Measurements from ENCODE around the gene CIITA.
A peak's percentile ranks its signal among the peaks of the same experiment; 100 is the strongest.
"Not testable (repeated sequence)": the region's sequence is repeated elsewhere in the genome, so short reads cannot be mapped to it uniquely, and the experiment has no call there.

Gene CIITA

DNA sequence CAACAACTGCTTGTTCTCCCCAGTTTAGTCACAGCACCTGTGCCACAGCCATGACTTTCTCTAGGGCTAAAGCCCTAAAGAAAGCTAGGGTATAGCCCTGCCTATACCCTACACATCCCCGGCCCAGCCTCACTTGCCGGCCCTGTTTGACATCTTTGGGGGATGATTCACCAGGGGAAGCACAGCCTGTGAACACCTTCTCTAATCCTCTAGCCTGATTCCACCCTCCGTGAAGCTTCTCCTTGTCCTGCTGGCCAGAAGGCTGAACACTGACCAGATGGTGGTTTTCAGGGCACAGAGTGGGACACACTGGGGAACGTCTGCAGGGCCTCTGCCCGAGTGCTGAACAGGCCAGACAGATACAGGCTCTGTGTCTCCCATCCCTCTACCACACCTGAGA lies 73.4 kb downstream of the CIITA start:
- no peak for DNase-seq (ENCODE audit: low spot score)

DNA sequence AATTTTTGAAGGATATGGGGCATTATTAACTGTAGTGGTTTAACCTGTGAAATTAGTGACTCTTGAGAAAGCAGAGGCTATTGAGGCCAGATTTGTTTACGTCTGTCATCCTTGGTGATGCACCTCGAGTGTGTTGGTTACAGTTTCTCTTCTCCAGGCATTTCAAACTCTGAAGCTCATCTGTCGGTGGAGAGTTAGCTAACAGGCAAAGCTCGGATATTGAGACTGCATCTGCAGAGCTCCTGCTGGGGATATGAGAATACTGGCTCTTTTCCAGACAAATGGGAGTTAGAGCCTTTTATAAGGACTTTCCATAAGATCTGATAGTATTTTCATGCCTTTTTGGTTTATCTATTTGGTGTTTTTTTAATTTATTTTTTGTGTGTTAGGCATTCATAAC lies 74.0 kb downstream of the CIITA start:
- DNase-seq (ENCODE audit: low spot score), result no peak

DNA sequence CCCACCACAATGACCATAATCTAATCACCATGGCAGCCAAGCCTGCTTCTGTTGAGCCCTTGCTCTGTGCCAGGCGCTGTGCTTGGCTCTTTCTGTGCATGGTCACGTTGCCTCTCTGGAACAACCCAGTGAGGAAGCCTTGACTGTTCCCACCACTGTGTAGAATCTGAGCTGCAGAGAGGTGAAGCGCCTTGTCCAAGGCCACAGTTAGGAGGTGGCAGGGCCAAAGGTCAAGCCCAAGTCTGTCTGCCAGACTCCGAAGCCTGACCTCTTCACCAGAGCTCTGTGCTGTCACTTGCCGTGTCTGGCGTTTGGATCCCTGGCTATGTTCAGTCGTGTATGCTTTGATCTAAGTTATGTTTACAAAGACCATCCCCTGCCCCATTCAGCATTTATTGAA lies 77.9 kb downstream of the CIITA start:
- DNase-seq (ENCODE audit: low spot score), result no peak

DNA sequence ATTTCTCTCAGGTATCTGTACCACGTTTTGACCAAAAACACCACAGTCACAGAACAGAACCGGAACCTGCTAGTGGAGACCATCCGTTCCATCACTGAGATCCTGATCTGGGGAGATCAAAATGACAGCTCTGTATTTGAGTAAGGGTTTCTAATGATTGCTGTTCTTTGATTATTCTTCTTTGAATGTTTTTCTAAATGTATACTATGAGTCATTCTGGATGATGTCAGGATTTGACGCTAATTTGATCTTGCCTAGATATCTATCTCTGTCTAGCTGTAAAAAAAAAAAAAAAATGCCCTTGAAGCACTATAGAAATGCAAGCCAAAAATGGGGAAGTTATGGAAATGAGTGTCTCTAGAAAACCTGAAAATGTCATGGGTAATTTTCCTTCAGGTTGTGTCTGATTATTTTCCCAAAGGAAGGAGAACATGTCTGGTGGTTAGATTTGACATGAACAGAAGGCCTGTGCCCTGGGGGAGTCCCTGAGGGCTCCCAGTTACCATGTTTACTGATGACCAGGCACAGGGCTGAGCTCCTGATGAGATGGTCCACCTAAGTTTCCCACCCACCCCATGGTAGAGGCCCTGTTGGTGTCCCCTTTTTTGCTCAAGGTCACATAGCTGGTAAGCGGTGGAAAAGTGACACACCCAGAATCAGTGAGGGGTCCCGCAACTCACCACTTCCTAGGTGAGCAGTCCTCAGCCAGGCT lies 80.9 kb downstream of the CIITA start:
- DNase-seq (ENCODE audit: low spot score), result no peak

DNA sequence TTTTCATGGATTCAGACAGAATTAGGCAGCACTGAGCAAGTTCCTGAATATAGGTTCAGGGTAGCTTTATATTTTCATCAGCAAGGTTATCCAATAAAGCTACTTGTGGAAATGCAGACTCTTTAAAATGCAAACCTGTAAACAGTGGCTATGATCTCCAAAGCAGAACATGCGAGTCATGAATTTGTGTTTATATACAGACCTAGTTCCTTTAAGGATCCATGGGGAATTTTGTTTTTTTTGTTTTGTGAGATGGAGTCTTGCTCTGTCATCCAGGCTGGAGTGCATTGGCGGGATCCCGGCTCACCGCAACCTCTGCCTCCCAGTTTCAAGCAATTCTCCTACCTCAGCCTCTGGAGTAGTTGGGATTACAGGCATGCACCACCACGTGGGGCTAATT lies 82.2 kb downstream of the CIITA start:
- DNase-seq (ENCODE audit: low spot score), result no peak

DNA sequence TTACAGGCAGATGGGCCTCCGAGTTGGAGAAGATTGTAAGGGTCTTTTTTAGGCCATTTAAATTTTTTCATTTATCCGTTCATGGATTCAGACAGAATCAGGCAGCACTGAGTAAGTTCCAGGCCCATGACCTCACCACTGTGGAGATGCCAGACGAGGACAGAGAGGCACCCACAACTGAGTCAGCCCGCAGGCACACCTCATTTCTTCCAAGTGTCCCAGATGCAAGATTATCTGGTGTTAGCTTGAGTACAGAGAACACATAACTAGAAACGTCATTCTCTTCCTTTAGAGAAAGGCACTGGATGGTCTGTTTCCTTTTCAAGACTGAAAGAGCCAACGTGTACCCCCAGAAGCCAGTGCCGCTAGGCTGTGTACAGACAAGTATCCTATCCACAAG lies 84.2 kb downstream of the CIITA start:
- DNase-seq (ENCODE audit: low spot score), result peak; percentile 92

DNA sequence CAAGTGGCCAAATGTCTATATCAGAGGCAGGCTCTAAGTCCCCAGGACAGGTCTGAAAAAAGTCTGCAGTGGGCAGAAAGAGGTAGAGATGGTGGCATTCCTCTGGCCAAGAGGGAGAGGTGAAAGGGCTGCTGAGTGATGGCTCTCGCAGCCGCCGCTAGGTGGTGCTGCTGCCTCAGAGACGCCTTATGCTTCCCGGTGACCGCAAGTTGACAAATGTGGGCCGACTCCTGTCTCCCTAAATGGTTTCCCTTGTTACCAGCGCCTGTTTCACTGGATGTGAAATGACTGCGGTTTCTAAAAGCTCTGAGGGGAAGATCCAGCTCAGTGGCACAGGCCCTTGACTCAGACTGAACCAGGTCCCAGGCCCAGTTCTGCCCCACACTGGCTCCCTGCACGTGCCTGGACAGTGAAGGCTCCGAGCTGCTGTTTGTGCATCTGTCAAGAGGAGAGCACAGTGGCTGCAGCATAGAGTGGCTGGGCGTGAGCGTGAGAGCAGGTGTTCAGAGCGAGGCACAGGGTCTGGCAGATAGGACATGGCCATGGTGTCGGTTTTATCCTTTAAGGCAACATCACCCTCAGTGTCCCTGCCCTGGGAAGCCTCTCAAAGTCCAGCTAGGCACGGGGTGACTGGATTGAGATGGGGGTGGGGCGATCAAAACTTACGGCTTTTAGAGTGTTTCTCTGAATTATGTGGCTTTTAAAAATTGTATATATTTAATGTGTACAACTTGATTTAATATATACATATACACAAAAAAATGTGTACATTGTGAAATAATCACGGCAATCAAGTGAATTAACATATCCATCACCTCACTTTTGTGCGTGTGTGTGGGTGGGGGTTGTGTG lies 87.3 kb downstream of the CIITA start:
- peak; percentile 90 for DNase-seq (ENCODE audit: low spot score)

DNA sequence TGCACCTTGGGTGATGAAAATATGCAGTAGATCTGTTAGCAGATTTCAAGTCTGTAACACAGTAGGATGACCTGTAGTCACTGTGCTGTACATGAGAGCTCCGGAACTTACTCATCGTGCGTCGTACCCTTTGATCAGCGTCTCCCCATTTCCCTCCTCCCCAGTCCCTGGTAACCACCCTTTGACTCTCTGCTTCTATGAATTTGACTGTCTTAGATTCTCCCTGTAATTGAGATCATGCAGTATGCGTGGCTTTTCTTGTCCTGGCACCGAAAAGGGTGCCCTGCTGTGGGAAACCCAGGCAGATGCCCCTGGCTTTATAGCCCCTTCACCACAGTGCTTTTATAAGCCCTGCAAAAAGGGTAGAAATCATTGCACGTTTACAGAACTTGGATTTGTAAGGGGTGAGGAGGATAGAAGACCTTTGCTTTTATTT lies 87.9 kb downstream of the CIITA start:
- DNase-seq (ENCODE audit: low spot score), result no peak

DNA sequence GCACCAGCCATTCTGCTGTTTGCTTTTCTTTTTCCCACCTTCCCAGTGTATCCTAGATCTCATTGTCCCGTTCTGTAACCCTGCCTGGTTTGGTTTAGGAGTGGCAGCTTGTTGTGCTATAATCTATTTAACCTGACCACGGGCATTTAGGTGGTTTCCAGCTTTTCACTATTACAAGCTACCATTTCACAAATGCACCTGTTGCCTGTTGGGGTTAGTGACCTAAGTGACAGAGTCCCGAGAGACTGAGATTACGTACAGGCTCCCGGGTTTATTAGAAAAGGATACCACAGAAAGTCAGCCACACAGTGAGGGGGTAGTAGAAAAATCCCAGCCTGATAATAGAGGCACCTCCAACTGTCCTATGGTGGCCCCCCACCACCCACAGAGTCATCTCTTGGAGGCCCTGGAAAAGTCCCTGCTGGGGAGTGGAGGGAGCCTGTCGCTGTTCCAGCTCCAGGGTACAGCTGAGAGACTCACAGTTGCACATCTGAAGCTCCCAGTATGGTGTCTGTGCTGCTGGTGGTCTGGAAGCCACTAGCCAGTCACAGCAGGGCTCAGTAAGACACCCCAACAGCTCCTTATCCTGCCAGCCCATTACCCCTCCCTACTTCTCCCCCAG lies 88.5 kb downstream of the CIITA start:
- DNase-seq (ENCODE audit: low spot score), result no peak

DNA sequence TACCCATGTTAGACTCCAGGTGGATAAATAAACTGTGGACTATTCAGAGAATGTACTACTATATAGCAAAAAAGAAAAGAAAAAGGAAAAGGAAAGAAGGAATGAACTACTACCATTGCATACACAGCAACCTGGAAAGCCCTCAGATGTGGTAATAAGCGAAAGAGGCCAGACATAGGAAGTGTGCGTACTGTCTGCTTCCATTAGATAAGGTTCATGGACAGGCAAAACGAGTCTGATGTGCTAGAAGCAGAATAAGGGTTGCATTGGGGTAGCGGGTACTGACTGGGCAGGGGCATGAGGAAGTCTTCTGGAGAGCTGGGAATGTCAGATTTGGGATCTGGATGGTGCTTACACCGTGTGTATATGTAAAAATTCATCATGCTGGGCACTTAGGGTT lies 89.1 kb downstream of the CIITA start:
- no peak for DNase-seq (ENCODE audit: low spot score)

DNA sequence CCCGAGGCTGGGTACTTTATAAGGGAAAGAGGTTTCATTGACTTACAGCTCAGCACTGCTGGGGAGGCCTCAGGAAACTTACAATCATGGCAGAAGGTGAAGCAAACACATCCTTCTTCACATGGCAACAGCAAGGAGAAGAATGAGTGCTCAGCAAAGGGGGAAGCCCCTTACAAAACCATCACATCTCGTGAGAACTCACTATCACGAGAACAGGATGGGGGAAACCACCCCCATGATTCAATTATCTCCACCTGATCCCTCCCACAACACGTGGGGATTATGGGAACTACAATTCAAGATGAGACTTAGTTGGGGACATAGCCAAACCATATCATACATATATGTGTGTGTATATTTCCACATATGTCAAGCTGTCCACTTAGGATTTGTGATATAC lies 89.6 kb downstream of the CIITA start:
- not testable (repeated sequence) for DNase-seq (ENCODE audit: low spot score)

DNA sequence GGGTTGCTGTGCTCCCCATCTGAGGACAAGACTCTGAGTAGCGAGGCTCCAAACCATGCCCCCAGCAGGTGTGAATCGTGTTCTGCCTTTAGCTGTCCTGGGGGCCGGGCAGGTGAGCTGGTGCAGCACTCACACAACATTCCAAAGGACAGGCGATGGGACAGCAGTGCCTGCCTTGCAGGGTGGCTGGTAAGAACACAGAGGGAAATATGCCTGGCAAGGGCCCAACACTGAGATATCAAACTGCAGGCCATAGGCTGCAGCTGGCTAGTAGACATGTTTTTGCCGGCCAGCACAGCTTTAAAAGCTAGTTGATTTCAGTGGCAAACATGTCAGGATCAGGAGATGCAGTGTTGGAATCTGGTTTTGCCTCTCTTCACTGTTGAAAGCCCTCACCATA lies 91.0 kb downstream of the CIITA start:
- no peak for DNase-seq (ENCODE audit: low spot score)

DNA sequence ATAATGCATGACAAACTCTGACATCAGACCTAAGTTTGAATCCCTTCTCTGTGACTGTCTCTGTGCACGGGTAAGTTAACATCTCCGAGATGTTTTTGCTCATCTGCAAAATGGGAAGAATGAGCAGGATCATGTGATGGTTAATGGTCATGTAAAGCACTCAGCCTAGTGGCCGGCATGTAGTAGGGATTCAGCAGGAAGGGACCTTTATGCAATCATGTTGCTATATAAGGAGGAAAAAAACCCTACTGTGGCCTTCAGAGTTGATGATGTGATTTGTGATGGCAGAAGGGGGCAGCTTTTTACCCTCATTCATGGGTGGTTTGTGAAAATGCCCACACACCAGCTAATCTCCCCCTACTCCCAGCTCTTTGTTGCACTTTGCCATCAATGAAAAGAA lies 91.5 kb downstream of the CIITA start:
- no peak for DNase-seq (ENCODE audit: low spot score)

DNA sequence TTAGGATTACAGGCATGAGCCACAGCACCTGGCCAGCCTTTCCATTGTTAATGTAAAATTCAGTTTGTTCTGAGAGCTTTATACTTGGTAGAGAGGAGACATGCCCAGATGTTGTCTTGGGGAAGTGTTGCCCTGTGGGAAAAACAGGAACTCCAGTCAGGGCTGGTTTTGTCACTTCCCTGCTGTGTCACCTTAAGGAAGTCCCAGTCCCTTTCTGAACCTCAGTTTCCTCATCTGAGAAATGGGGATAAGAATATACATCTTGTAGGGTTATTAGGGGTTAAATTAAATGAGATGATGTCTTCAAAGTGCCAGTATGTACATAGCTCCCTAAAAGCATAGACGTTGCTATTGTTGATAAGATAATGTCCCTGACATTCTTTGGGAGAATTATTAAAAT lies 92.6 kb downstream of the CIITA start:
- DNase-seq (ENCODE audit: low spot score), result no peak

DNA sequence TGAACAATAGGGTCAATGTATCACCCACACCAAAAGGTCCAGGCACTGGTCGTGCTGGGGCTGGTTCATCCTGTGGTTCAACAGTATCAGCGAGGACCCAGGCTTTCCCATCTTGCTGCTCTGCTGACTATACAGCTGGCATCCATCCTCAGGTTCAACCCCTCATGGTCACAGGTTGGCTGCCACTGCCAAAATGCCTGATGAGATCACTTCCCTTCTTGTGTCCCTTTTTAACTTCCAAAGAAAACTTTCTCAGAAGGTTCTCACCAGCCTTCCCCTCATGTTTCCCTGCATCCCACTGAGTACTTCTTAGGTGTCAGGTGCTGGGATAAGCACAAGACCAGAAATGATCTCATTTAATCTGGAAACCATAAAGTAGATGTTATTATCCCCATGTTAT lies 93.1 kb downstream of the CIITA start:
- no peak for DNase-seq (ENCODE audit: low spot score)

DNA sequence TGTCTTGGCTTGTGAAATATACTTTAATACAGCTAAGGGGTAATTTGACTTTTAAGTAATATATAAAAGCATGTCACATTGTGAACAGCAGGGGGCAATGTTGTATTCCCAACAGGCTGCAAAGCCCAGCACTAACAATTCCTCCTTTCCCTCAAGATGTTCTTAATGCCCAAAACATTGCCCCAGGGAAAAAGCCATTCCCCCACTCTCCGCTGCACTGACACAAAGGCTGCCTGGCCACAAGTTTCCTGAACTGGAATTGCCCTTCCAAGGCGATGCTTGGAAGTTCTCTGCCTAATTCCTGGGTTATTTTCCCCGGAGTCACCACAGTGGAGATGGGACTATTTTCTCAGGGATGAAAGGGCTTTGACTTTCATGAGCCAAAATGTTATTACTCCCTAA lies 94.6 kb downstream of the CIITA start:
- DNase-seq (ENCODE audit: low spot score), result peak; percentile 86

DNA sequence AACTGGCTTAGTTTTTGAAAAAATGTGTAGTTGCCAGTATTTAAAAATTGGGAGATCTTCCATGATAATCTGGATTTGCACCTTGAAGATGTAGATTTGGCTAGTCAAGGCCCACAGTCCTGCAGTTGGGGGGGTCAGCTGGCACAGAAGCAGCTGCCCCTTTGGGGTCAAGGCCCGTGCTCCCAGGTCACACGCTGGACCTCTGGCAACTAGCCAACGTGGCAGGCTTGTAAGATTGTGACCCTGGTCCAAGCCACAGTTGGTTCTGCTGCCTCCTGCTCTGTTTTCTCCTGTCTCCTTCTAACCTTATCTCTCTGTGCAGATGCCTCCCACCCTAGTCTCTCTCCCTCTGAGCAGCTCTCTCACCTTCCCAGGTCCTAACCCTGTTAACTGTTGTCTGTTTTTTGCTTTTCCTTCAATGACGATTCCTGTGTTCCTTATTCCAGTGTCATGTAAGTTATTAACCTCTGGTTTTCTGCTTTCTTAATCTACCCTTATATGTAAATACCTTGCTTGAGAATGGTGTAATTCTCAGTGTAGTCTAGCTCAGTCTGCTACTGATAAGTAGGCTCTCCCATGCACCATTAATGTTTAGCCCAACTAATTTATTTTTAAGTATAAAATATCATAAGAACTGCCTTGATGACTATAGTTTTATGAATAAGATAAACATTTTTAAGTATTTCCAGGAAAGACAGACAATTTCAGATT lies 95.3 kb downstream of the CIITA start:
- DNase-seq (ENCODE audit: low spot score), result no peak

DNA sequence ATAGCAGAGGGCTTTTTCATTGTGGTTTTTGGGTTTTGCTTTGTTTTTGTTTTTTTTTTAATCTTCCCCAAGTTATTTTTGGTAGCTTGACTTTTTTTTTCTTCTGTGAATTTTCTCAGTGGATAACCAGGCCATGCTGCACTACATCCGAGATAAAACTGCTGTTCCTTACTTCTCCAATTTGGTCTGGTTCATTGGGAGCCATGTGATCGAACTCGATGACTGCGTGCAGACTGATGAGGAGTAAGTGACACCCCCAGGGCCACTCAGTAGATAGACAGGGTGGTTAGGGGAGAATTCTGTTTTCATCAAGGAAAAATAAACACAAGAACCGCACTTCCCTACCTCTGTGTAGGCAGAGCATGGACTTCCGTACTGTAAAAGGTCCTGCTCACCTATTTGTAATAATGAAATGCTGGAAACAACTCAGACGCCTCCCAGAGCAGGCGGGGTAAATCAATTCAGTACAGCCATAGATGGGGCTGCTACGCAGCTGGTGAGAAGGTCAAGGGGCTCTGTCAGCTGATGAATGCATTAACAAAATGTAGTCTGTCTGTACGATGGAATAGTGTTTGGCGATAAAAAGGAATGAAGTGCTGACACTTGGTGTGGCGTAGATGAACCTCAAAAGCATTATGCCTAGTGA lies 95.9 kb downstream of the CIITA start:
- no peak for DNase-seq (ENCODE audit: low spot score)

DNA sequence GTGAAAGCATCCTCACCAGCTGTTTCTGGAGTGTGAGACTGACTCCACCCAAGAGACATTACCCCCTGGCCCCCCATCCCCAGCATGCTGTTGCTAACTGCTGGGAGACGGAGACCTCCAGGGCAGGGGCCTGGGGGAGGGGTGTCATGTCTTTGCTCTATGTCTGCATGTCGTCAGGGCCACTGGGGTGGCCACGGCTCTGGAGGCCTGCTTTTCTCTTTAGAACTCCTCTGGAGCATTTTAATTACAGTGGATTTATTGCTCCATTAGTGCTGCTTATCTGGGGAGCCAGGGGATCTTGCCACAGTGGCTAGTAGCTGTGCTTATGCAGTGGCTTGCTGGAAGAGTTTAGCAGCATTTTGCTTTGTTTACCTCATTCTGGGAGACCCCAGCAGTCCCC lies 99.6 kb downstream of the CIITA start:
- DNase-seq (ENCODE audit: low spot score), result no peak

DNA sequence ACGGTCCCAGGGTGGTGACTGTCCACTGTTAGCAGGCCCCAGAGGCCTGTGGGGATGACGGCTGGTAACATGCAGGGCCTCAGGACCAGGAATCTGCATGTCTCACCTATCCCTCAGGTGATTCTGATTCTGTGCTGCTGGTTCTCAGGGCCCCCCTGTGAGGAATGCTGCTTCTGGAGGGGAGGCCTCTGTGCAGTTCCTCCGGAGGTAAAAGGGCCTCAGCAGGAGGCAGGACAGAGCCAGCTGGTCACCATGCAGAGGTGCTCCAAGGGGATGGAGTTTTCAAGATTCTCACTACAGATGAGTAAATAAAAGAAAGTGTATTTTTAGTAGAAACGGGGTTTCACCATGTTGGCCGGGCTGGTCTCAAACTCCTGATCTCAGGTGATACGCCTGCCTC lies 101.1 kb downstream of the CIITA start:
- no peak for DNase-seq (ENCODE audit: low spot score)

DNA sequence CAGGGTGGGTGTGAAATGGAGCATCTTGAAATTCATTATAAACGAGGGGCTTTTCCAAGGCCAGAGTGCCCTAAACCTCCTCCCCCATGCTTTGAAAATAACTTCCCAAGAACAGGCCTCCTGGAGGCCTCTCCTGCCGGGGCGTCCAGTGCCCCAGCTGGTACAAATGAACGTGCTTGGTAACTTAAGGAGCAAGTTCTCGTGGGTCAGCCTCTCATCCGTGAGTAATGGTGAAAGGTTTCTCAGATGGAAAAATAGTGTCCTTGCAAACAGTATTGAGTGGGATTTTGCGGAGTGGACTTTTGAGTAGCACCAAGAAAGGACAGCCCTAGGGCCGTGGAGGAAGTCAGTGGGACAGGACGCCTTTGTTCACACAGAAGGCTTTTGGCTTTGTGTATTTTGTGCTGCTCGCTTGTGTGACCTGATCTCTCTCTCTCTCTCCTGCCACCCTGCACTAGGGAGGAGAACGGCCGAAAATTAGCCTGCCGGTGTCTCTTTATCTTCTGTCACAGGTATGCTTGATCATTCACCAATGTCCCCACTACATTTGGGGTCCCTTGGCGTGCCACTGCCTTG lies 102.0 kb downstream of the CIITA start:
- no peak for DNase-seq (ENCODE audit: low spot score)

Data from AG08395 (cell line).